ENCODE data around the gene HS3ST4.

DNA sequence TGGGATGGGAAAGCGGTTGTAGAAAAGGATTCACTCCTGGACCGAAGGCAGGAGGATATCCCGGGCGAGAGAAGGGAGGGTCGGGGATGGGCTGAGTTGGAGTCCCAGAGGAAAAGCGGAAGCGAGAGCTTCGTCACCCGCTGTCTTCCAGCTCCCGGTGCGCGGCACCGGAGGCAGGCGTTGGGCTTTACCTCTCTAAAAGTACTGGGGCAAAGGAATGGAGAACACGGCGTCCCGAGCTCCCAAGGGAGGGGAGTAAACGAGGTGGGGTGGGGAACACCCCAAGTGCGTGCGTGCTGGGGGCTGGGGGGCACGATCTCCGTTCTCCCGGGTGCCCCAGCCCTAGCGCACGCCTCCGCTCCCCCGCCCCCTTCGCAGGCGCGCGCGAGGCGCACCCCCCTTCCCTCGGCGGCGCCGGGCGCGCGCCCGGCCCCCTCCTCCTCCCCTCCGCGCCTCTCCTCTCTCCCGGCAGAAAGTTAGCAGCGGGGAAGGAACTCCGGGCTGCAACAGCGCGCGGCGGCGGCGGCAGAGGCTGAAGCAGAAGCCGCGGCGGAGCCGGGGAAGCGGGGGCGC, at the start of gene HS3ST4:
- TF ChIP-seq POLR2A (IDR thresholded peaks at IDR 0.05) = no peak
- TF ChIP-seq, protein P1, sequence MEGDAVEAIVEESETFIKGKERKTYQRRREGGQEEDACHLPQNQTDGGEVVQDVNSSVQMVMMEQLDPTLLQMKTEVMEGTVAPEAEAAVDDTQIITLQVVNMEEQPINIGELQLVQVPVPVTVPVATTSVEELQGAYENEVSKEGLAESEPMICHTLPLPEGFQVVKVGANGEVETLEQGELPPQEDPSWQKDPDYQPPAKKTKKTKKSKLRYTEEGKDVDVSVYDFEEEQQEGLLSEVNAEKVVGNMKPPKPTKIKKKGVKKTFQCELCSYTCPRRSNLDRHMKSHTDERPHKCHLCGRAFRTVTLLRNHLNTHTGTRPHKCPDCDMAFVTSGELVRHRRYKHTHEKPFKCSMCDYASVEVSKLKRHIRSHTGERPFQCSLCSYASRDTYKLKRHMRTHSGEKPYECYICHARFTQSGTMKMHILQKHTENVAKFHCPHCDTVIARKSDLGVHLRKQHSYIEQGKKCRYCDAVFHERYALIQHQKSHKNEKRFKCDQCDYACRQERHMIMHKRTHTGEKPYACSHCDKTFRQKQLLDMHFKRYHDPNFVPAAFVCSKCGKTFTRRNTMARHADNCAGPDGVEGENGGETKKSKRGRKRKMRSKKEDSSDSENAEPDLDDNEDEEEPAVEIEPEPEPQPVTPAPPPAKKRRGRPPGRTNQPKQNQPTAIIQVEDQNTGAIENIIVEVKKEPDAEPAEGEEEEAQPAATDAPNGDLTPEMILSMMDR (IDR thresholded peaks at IDR 0.05) = no peak
- no peak for TF ChIP-seq EP300 (IDR thresholded peaks at IDR 0.05)

Data from tibial nerve (tissue), 4 donors.